Stimulated activated naive CD4-positive, alpha-beta T cell treated with Interleukin-2 at 50 U/mL for 16 hours (primary cell): ENCODE measurements around the gene FAM184A.
"Not testable (repeated sequence)": the region's sequence is repeated elsewhere in the genome, so short reads cannot be mapped to it uniquely, and the experiment has no call there.

Experiments used
- DNase-seq: peaks from one replicate; lab custom pipeline; 2025; lab: John Stamatoyannopoulos, UW

Gene FAM184A

GRCh38 chr6:119078376-119079282, at the start of gene FAM184A:
Gene FAM184A, minus strand, starts transcription at chr6:119078664. Its CDS starts 365 bp downstream, at chr6:119078299.
- DNase-seq, result peak; percentile 70

DNA sequence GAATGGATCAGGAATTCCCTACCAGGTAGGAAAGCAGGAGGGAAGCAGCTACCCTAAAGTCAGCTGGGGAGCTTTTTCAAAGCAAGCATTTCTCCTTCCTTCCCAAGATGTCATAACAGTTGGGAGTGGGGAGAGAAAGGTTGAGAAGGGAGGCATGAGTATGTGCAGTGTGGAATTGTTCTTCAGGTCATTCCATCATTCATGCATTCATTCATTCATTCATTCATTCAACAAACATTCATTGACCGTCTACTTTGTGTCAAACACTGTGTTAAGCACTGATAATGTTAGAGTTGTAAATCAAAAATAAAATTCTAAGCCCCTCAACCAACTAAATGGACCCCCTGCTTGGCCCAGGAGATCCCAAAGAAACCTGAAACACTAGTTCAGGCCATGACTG, 49.2 kb upstream of the FAM184A start:
- DNase-seq, result no peak

- DNase-seq, result no peak
These were observed 48.4 kb upstream of the FAM184A start for GRCh38 chr6:119126826-119127225.

GRCh38 chr6:119126140-119126539, 47.7 kb upstream of the FAM184A start:
- no peak for DNase-seq

- no peak for DNase-seq
These were observed 47.1 kb upstream of the FAM184A start for GRCh38 chr6:119125576-119125975.

DNA sequence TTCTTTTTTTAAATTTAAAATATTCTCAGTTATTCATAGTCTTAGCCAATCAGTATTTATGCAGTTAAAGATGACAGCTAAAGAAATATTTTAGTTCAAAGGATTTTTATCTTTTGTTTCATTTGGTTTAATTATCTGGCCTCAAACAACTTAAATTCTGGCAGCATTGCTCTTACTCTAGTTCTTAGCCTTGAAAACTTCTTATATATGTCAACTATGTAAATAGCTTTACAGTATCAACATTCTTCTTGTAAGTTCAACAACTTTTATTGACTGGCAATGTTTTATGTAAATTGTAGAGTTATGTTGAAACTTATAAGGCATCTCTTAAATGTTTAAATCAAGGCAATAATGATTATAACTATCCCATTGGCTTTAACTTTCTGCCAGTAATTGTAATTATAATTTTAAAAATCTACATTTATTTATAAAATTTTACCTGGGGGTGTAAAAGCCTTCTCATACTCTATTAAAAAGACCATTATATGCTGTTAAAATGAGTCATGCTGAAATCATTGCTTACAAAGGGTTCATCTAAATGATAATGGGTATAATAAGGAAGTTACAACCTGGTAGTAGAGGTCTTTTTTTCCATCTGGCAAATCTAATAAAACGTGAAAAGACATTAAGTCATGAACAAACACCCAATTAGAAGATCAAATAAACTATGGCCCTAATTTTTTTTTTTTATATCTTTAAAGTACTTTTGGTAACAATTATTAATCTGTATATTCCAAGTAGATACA, 45.8 kb upstream of the FAM184A start:
- no peak for DNase-seq

GRCh38 chr6:119122336-119122735, 43.9 kb upstream of the FAM184A start:
- no peak for DNase-seq

DNA sequence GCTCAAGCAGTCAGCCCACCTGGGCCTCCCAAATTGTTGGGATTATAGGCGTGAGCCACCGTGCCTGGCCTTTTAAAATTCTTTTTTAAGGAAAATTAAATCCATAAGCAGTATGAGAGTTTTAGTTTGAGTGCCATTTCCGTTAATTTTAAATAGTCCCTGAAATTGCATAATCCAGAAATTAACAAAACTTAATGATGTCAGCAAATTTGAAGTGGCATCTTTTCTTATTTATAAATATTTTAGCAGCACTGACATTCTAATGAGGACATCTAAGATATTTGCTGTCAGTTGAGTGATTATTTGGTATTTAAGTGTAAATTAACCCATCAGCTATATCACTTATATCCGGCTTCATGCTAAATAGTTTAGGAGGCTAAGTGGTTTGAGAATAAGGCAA, 42.9 kb upstream of the FAM184A start:
- DNase-seq, result no peak

DNA sequence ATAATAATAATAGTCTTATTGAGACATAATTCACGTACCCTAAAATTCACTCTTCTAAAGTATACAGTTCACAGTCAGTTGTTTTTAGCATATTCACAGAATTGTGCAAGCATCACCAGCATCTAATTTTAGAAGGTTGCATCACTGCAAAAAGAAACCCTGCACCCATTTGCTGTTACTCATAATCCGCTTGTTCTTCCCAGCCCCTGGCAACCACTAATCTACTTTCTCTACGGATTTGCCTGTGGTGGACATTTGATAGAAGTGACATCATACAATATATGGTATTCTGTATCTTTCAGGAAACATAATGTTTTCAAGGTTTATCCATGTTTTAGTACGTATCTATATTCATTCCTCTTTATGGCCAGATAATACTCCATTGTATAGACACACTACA, 41.5 kb upstream of the FAM184A start:
- no peak for DNase-seq

- not testable (repeated sequence) for DNase-seq
These were observed 40.6 kb upstream of the FAM184A start for GRCh38 chr6:119119062-119119461.

GRCh38 chr6:119116712-119117281, 38.3 kb upstream of the FAM184A start:
- DNase-seq, result no peak

DNA sequence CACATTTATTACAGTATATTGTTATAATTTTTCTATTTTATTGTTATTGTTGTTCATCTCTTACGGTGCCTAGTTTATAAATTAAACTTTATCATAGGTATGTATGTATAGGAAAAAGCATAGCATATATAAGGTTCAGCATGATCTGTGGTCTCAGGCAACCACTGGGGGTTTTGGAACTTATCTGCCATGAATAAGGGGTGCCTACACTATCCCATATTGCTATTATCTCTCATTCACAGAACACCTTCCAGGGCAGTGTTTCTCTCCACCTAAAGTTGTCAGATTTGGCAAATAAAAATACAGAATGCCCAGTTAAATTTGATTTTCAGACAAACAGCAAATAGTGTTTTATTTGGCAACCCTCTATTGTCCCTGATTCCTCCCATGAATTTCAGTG, 35.5 kb upstream of the FAM184A start:
- no peak for DNase-seq

GRCh38 chr6:119112812-119113530, 34.5 kb upstream of the FAM184A start:
- no peak for DNase-seq

GRCh38 chr6:119110601-119111548, 32.4 kb upstream of the FAM184A start:
- DNase-seq, result peak; percentile 5

DNA sequence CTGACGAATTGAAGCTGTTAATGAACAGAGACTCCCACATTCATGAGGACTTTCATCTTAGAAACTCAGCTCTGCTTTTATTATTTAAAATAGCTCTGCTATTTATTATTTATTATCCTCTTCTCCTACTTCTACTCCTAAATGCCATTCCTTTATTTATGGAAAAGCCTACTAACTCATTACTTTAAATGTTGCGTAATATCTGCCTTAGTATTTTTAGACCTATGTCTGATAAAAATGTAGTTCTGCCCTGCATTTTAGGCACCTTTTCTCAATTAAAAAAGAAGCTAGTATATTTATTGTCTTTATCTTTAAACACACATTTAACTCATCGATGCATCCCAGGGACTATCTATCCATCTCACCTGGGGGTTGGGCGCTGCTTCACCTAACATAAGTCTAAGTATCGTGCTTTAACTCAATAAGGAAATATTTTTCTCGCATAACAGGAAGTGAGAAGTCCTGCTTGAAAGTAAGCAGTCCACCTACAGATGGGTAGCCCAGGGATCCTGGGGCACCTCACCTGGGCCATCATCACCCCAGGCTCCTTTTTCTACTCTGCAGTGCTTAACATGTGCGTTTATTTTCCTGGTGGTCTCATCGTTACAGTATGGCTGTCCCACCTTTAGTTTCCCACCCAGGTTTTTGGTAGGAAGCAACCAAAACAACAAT, 31.3 kb upstream of the FAM184A start:
- DNase-seq, result no peak

DNA sequence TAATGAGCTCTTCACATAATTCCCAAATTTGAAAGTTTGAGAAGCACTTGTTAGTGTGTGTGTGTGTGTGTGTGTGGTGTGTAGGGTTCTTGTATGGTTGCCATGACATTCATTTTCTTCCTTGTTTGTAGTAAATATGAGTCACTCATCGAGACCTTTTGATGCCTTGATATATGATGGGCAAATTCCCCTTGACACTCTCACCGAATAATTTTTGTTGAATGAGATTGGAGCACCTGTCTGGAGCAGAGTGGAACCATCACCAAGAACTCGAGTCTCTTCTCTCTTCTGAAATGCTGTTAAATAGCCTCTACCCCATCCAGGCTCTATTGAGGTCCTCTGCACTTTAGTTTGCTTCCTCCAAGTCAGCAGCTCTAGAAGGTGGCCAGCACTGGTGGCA, 29.6 kb upstream of the FAM184A start:
- DNase-seq, result no peak

DNA sequence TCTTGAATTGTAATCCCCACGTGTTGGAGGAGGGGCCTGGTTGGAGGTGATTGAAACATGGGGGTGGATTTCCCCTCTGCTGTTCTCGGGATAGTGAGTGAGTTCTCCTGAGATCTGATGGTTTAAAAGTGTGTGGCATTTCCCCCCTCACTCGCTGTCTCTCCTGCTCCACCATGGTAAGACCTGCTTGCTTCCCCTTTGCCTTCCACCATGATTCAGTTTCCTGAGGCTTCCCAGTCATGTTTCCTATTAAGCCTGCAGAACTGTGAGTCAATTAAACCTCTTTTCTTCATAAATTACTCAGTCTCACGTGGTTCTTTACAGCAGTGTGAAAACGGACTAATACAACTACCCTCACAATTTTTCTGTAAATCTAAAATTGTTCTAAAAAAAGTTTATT, 26.8 kb upstream of the FAM184A start:
- no peak for DNase-seq

GRCh38 chr6:119102901-119103300, 24.4 kb upstream of the FAM184A start:
- DNase-seq, result no peak

- no peak for DNase-seq
These were observed 21.7 kb upstream of the FAM184A start for GRCh38 chr6:119100115-119100514.

- DNase-seq, result peak; percentile 3
These were observed 19.4 kb upstream of the FAM184A start for GRCh38 chr6:119097815-119098361.
